Measurements from ENCODE around the gene CCND1. TPM values are rescaled to one million over a fixed set of nuclear protein-coding genes. Genes with fewer than 3 reads are reported as not detected.

The CCND1 gene
- total and polyA plus RNA-seq, 9 of the 15 experiments (the other 6 are each of a cell fraction or from before 2014, with no cell fraction given), result 0.04 to 23.3 (median 3.8) TPM

GRCh38 chr11:69638941-69639681 is 1.8 kb upstream of the CCND1 start:
- peaks cover 7 to 58% of the 10 kb centered on the region in 2 experiments; a peak in 4 of 5 replicates for H3K4me1 ChIP-seq (replicated peaks in 1 of 2; ENCODE audit: control insufficient read depth in 2 of 2, insufficient read depth in 2 of 2, low read length in 2 of 2)
- peak overlapping the region in 1 of 2 experiments; percentile 13; a peak in 1 of 4 replicates for H3K9ac ChIP-seq (ENCODE audit: insufficient read depth in 1 of 2, low read depth in 2 of 2, low read length in 2 of 2)
- intact Hi-C loops (cut with micrococcal nuclease) (no loop called here), in situ Hi-C loops (cut with MboI) (no loop called here)
- ChIA-PET POLR2A (no interaction called here), CTCF (ENCODE audit: low intra/inter-chr PET ratio) (no interaction called here)
- peak overlapping the region; percentile 27; the same call in 1 of the 2 replicates for H3K4me2 ChIP-seq (ENCODE audit: insufficient read depth, low read length)
- DNase-seq (ENCODE audit: extremely low read depth in 1 of 4, low spot score in 3 of 4) (peak; percentile 76 to 81 (median 78)), ATAC-seq (peak; percentile 73), FAIRE-seq (peak; percentile 82)
- H4K20me1 ChIP-seq (replicated peaks; ENCODE audit: control insufficient read depth, insufficient read depth, low read length), result no peaks in the 10 kb centered on the region; the same call in 1 of the 2 replicates
- H3K79me2 ChIP-seq (ENCODE audit: control insufficient read depth, insufficient read depth, low read length), result peaks cover 4% of the 10 kb centered on the region; the same call in 1 of the 3 replicates
- no TSS peak for BruUV-seq (replicated peaks)
- no peaks in the 10 kb centered on the region for H3K9me3 ChIP-seq (replicated peaks; ENCODE audit: control insufficient read depth, insufficient read depth, low read depth, low read length)
- no peaks in the 10 kb centered on the region for H3K36me3 ChIP-seq (ENCODE audit: control insufficient read depth, insufficient read depth, low read length)
- peak overlapping the region; percentile 64 for H2AFZ ChIP-seq (ENCODE audit: low read depth, low read length)
- peak overlapping the region; percentile 36 for H3K4me3 ChIP-seq
- 2% methylated on average over 44 of the region's 64 CpGs for WGBS (ENCODE audit: insufficient coverage, low coverage, missing lambda C conversion rate)
- peaks cover 3% of the 10 kb centered on the region for H3K9me1 ChIP-seq (ENCODE audit: control insufficient read depth, insufficient read depth, low read length)
- peaks cover 11 to 20% of the 10 kb centered on the region in 2 experiments for H3K27me3 ChIP-seq (ENCODE audit: control insufficient read depth in 2 of 2, insufficient read depth in 2 of 2, low read length in 2 of 2)
- H3K27ac ChIP-seq (ENCODE audit: extremely low read depth, low read depth, low read length), result no peak overlapping the region
- TF ChIP-seq RBM34 (IDR thresholded peaks at IDR 0.05; ENCODE audit: borderline replicate concordance, insufficient read depth, low read length) (no peak), USF2 (CRISPR knock-in tag; IDR thresholded peaks at IDR 0.05) (no peak), STAG1 (CRISPR knock-in tag; IDR thresholded peaks at IDR 0.05; ENCODE audit: borderline replicate concordance) (no peak), POLR2H (tag; IDR thresholded peaks at IDR 0.05; ENCODE audit: low read depth) (no peak), MXI1 (IDR thresholded peaks at IDR 0.05; ENCODE audit: low read depth, low read length) (no peak), CLOCK (CRISPR knock-in tag; IDR thresholded peaks at IDR 0.05; ENCODE audit: borderline replicate concordance) (no peak), CXXC5 (CRISPR knock-in tag; IDR thresholded peaks at IDR 0.05) (peak; percentile 40; the same call in 1 of the 2 replicates), PHF21A (IDR thresholded peaks at IDR 0.05; ENCODE audit: borderline replicate concordance, low read depth) (0 out of 2 replicates have a peak, but pooled peaks have one; percentile 32), NFYB (IDR thresholded peaks at IDR 0.05; ENCODE audit: extremely low read depth, insufficient read length) (peak; percentile 54), MECOM (CRISPR knock-in tag; IDR thresholded peaks at IDR 0.05) (no peak), ATF7 (IDR thresholded peaks at IDR 0.05) (0 out of 2 replicates have a peak, but pooled peaks have one; percentile 28), NFIX (CRISPR knock-in tag; IDR thresholded peaks at IDR 0.05; ENCODE audit: low read depth) (no peak), HDAC8 (tag; IDR thresholded peaks at IDR 0.05) (no peak), ZNF696 (CRISPR knock-in tag; conservative IDR thresholded peaks at IDR 0.05) (no peak), POU5F1 (IDR thresholded peaks at IDR 0.05; ENCODE audit: borderline replicate concordance, low read depth, low read length, partially characterized antibody) (no peak), MEIS2 (IDR thresholded peaks at IDR 0.05; ENCODE audit: partially characterized antibody) (peak; percentile 89), ZNF140 (CRISPR knock-in tag; IDR thresholded peaks at IDR 0.05) (no peak), U2AF2 (optimal IDR thresholded peaks at IDR 0.05; ENCODE audit: low read depth, low read length) (no peak), DNMT1 (IDR thresholded peaks at IDR 0.05) (no peak), NFRKB (IDR thresholded peaks at IDR 0.05; ENCODE audit: low read depth) (no peak)
